ENCODE data around the gene FXYD6.

Gene FXYD6

GRCh38 chr11:117871160-117871559, 5.3 kb downstream of the FXYD6 start:
- peaks cover 35% of the 10 kb centered on the region for H3K27me3 ChIP-seq (ENCODE audit: insufficient read depth, poor library complexity, severe bottlenecking)
- no peak for DNase-seq (ENCODE audit: low read depth in 1 of 2, low spot score in 1 of 2)
- TF ChIP-seq SPI1 (IDR thresholded peaks at IDR 0.05; ENCODE audit: borderline replicate concordance, low read depth) (no peak), CTCF (IDR thresholded peaks at IDR 0.05; ENCODE audit: insufficient read depth, low read length) (no peak), POLR2AphosphoS5 (IDR thresholded peaks at IDR 0.05; ENCODE audit: low read depth) (no peak), REST (IDR thresholded peaks at IDR 0.05; ENCODE audit: insufficient replicate concordance, low read depth) (no peak), GABPA (IDR thresholded peaks at IDR 0.05; ENCODE audit: low read depth) (no peak)
- H3K27ac ChIP-seq (replicated peaks), result no peak overlapping the region
- H3K4me3 ChIP-seq (replicated peaks; ENCODE audit: insufficient read depth, low read length), result no peak overlapping the region

GRCh38 chr11:117870103-117870952, 6.1 kb downstream of the FXYD6 start:
- TF ChIP-seq SPI1 (IDR thresholded peaks at IDR 0.05; ENCODE audit: borderline replicate concordance, low read depth), result no peak
- TF ChIP-seq POLR2AphosphoS5 (IDR thresholded peaks at IDR 0.05; ENCODE audit: low read depth), result no peak
- TF ChIP-seq REST (IDR thresholded peaks at IDR 0.05; ENCODE audit: insufficient replicate concordance, low read depth), result no peak
- no peak for TF ChIP-seq CTCF (IDR thresholded peaks at IDR 0.05; ENCODE audit: insufficient read depth, low read length)
- TF ChIP-seq GABPA (IDR thresholded peaks at IDR 0.05; ENCODE audit: low read depth), result no peak
- no peak for DNase-seq (ENCODE audit: low read depth in 1 of 2, low spot score in 1 of 2)
- H3K4me3 ChIP-seq (replicated peaks; ENCODE audit: insufficient read depth, low read length), result no peak overlapping the region
- H3K27ac ChIP-seq (replicated peaks), result no peak overlapping the region
- H3K27me3 ChIP-seq (ENCODE audit: insufficient read depth, poor library complexity, severe bottlenecking), result peaks cover 27% of the 10 kb centered on the region

- DNase-seq (ENCODE audit: low read depth in 1 of 2, low spot score in 1 of 2), result no peak
- Histone ChIP-seq H3K27ac (replicated peaks) (no peak overlapping the region), H3K27me3 (ENCODE audit: insufficient read depth, poor library complexity, severe bottlenecking) (peaks cover 20% of the 10 kb centered on the region), H3K4me3 (replicated peaks; ENCODE audit: insufficient read depth, low read length) (no peak overlapping the region)
- TF ChIP-seq CTCF (IDR thresholded peaks at IDR 0.05; ENCODE audit: insufficient read depth, low read length), result no peak
- TF ChIP-seq REST (IDR thresholded peaks at IDR 0.05; ENCODE audit: insufficient replicate concordance, low read depth), result no peak
Observed at GRCh38 chr11:117869604-117870003, 6.9 kb downstream of the FXYD6 start.
